NCI-H2196 (cell line): ENCODE data around the gene DLG2.

Experiments
- DNase-seq: peaks from one replicate; lab custom pipeline; 2025; ENCODE audit not compliant: unreplicated experiment; lab: John Stamatoyannopoulos, UW

DLG2 gene

DNA sequence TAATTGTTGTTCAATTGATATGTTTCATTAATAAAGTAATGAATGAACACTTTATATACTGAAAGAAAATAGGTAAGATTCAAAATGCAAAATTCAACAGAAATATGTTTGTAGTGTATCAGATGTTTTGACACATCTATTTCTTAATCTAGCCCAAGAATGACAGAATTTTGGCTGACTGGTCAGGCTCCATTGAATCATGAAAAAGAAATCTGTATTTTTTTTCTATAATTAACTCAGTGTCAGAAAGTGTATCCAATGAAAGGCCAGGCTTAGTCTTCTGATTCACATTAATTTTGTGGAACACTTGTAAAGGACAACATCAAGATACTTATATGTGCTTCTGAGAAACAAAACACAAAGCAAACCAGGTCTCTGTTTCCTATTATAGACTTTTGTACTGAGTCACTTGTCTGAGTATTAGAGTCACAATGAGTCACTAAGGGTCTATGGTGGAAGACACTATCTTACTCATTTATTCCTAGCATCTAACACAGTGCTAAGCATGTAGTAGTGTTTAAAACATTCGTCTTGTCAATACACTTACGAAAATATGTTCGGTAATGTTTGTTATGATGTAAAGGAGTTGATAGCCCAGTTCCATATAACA lies 2043.3 kb downstream of the DLG2 start:
- DNase-seq: no peak

DNA sequence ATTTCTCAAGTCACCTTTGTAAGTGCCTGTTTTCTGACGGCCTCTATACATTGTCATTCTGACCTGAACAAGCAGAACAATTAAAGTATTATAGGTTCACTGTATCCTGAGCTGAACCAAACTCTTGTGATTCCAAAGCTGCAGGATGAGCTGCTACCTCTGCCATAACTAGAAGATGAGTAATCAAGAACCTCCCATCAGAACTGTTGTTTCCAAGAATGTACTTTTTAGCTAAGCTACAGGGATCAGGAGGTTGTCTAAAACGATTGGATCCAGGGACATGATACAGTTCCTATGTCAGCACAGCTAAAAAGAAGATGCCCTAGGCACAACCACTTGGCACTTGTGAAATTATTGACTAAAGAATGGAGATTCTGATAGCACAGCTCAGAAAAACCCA lies 2052.6 kb downstream of the DLG2 start:
- no peak for DNase-seq

DNA sequence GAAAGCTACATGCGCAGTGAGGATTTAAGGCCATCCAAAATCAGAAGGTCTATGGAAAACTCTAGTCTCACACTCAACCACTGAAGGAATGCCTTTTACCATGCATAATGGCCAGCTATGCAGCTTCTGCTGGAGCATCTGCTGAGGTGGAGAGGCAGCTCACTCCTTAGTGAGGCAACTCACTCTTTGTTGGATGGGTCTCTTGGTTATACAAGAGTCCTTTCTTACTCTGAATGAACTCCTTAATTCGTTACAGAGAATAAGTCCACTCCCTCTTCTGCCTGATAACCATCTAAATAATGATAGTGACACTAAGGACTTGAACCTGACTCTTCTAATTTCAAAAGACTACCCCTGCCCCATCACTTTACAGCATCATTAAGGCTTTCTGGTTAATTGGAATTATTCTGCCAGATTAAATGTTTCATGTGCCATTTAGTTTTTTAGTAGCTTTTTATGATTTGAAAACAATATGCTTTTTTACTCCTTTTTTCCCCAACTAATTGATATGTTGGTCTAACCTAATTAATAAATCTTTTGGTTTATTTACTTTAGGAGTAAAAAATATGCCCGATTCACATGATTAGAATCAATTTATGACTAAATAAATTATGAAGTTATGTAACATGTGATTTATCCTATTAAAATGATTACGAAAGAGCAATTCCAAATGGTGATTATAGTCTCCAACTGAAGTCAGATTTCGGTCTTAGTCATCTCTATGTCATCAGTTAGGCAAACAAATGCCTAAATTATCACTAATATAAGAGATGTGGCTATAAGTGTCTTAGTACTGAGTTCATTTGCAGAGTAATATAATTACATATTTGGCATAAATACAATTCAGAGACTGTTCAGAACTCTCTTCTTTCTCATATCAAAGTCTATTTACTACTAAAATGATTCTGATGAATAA lies 2054.3 kb downstream of the DLG2 start:
- DNase-seq: no peak

DNA sequence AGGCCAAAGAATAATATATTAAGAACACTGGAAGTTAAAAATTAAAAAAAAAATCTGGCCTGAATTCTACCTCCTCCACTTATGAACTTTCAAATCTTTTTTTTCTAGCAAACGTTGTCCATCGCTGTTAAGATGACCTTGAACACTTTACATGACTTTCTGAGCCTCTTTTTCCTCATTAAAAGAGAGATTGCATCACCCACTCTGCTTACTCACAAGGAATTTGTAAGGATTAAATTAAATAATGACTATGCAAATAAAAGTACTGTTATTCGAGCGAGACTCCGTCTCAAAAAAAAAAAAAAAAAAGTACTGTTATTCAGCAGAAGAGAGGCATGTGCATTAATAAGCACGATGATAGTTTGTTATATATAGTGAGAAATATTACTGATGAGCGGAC lies 2055.8 kb downstream of the DLG2 start:
- no peak for DNase-seq

DNA sequence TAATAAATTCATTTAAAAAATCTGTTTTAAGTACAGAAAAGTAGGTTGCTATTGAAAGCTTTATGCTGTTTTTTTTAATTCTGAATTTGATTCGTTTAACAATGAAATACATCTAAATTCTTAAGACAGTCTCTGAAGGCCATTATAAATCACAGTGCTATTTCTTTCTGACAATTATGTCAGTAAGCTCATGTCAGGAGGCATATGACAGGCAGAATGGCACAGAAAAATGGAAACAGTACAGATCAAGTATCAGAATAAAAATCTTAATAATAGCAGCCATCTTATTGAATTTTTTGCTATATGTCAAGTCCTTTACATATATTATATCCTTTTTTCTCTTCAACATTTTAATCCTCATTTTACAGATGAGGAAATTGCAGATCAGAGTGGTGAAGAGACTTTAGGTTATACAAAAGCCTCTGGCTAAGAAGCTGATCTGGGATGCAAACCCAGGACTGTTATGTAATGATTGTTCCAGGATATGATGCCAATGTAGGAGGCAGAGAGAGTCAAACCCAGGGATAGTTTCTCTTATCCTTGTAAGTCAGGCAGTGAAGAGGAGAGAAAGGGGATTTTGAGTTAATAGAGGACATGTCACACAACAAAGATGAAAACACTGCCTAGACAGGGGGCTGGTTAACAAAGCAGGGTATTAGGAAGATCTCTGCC lies 2057.9 kb downstream of the DLG2 start:
- no peak for DNase-seq

DNA sequence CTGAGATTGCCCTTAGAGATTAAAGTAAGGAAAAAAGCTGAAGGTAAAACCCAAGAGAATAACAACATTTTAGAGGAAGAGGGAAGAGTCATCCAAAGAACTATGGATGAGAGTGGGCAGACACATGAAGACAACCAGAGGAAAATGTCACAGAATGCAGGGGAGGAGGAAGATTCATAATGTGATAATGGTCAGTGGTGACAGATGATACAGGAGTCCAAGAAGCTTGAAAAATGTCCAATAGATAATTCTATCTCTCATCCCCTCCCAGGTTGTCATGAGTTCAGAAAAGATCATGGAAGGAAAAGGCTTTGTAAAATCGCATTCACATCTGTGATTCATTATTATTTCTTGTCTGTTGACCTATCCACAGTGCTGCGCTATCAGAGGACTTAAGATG lies 2058.6 kb downstream of the DLG2 start:
- DNase-seq: no peak

DNA sequence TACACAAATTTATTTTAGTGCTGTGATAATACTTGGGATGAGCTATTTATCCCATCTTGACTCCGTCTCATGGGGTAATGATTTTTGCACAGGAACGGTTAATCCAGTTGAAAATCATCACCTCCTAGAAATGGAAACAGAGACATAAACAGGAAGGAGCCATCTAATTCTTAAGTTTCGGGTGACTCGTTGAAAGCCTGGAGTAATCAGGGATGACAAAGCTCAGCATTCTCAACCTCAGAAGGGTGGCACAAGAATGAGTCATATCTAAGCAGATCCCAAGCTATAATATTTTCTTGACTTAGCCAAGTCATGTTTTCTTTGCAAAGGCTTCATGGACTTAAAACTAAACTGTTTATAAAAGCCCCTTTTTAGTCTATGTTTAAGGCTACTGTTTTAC lies 2060.2 kb downstream of the DLG2 start:
- no peak for DNase-seq

DNA sequence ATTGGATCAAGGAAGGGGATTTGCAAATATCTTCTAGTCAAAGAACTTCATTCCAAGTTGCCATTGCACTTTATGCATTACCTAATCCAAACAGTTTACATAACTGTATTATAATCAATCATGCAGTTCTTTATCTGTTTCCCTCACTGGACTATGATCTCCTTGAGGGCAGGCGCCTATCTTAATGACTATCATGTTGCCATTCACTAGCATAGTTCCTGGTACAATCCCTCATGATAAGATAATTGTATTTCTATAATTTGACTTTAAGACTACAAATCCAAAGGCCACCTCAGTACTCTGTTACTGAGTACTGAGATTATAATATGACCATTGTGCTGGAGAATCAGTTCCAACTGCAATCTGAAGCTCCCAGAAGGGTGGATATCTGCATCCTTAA lies 2062.3 kb downstream of the DLG2 start:
- DNase-seq: no peak

DNA sequence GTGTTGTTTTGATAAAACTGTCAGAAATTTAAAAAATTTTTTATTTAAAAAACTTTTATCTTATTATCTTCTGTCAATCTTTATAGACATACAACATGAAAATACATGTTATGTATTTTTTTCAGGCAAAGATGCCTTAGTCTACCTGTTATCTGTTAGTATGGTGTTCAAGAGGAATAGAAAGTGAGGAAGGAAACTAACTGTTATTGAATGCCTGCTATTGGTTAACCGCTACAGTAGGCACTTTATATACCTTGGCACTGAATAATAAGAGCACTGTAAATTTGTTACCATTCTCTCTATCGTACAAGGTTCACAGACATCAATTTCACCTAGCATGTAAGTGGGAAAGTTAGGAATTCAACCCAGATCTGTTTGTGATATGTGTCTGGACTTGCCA lies 2068.9 kb downstream of the DLG2 start:
- no peak for DNase-seq

DNA sequence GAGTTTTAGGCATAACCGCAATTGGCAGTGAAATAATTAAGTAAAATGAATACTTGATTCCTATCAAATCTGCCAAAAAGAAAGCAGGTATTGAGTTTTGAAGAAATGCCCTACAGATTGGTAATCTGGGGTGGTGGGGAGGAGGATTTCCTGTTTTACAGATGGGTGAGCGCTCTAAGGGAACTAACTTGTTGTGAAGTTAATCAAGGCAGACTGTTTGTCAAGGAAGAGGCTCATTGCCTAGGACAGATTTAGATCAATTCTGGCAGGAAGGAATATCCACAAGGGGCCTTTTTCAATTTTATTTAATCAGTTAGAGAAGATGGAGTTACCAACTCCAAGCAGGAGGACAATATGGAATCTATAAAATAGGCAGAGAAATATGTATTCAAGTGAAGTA lies 2069.5 kb downstream of the DLG2 start:
- DNase-seq: no peak

DNA sequence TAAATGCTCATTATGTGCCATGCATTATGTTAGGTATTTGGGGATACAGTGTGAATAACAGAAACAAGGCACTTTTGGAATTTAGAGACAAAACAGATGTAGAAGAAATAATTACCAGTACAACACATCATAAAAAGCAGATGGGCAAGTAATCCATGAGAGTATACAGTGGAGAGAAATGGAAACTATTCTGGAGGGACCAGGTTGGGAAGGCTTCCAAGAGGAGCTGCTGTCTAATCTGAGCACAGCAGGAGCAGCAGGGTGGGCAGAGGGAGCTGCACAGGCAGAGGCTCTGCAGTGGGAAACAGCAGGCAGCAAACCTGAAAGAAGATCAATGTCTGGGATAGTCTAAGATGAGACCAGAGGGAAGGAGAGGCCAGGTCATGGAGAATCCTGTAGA lies 2072.3 kb downstream of the DLG2 start:
- DNase-seq: no peak

DNA sequence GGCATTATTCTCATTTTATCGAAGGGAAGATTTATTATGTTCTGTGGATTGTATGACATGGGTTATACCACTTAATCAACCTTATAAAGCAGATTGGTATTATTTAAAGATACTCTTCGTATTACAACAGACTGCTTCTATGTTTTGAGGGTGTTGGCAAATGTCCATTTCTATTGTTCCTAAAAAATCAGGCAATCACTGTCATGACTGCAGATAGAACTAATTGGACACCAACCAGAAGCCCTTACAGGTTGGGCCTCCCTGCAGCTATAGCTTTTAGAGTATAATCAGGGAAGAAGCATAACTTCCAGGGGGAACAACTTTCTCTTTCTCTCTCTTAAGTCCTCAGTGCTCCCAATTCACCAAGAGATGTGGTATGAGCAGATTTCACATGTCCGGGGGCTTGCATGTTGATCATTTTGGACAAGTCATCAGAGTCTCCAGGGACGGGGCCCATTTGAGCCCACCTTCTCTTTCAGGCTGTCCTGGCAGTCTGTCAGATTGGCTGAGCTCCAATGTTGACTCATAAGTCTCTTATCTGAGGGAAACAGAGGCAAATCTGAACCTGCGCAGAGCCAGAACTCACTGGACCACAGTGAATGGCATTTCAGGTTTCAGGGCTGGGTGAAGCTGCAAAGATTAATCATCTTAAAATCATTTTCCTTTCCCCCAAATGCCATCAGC lies 2077.0 kb downstream of the DLG2 start:
- no peak for DNase-seq

DNA sequence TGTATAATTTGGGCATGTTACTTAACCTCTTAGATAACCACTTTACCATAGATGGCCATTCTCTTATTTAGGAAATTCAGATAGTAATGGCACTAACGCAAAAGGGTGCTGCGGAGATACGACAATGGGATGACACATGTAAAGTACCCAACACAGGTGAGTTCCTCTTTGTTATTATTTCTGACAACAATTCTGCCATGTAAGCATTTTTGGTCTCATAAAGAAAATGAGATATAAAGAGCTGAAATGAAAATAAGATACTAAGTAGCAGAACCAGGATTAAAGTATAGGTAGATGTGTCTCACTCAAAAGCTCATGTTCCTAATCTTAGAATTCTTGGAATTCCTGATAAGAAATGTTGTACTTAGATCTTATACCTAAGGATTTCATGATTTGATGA lies 2080.8 kb downstream of the DLG2 start:
- DNase-seq: no peak

DNA sequence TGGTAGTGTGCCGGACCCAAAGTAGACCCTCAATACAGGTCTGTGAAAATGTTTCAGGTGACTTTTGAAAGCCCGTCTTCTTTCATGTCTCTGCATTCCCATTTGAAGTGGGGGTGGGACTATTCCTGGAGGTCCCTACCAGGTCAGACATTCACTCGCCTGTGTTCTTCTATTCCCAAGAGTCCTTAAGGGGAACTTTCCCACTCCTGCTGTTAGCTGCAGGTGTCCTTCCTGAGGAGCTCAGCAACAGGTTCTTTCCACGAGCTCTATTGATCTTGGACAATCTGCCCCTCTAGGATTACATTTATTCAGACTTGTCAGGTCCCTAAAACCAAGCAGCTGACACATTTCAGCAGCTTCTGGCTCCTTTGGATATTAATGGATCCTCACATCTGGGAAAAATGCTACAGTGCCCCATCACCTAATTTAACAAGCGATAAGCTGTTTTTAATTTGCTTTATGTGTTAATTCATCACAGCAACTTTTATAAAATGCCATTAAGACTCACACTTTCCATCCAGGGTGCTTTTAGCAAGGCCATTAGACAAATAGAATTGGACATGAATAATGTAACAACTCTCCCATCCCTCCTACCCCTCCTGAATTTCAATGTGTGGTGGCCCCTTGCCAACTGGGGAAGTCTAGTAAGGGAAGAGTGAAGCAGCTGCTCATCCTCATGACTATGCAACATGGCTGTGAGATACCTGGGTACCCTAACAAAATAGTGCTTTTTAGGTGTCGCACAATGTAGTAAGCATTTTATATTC lies 2081.5 kb downstream of the DLG2 start:
- no peak for DNase-seq

DNA sequence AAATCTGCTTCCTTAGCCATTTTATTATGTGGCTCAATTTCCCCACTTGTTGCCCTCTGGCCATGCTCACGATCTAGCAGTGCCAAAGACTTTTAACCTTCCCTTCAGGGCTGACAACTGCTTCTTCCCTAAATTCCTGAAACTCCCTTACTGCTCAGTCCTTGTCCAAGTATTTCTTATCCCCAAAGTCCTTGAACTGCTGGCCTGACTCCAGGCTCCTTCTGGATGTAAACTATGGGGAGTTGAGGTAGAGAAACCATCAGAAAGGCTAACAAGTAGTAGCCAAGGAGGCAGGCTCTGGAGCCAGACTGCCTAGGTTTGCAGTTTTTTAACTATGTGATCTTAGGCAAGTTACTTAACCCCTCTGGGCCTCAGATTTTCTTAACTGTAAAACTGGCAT lies 2082.3 kb downstream of the DLG2 start:
- no peak for DNase-seq

DNA sequence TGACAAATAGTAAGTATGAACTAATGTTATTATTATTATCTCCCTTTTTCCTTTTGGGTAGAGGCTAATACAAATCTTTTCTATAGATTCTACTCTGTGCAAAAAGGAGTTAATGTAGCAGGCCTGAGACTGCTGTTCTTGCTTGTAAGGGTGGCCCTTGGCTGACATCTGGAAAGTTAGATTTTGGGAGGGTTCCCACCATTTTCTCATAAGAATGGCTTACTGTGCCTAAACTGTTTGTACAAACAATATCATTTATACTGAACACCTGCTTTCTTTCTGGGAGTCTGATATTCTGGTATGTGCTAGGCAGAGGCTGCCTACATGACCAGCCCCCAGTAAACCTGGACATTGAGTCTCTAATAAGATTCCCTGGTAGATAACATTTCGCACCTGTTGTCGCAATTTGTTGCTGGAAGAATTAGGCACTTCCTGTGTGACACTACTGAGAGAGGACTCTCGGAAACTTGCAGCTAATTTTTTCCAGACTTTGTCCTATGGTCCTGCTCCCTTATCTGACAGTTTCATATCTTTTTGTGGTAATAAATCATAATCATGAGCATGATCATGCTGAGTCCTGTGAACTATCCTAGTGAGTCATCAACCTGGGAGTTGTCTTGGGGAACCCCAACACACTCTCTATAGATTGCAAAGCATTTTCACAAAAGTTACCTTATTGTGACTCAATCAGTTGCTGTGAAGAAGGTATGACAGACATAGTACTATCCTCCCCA lies 2083.3 kb downstream of the DLG2 start:
- DNase-seq: no peak

DNA sequence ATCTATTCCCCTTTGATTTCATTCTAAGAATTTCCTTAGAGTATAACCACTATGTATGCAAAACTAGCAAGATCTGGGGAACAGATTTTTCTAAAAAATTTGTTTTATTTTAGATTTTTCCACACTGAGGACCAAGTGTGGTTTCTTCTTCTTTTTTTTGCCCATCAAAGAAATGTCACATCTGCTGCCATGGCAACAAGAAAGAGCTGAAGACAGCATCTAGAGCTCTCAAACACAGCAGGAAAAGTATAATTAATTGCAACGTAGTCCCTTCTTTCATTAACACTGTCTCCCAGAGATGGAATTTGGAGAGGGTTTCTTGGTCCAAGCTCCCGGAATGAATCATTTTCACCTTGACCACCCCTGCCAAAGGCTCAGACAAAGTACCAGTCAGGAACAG lies 2084.3 kb downstream of the DLG2 start:
- DNase-seq: no peak

DNA sequence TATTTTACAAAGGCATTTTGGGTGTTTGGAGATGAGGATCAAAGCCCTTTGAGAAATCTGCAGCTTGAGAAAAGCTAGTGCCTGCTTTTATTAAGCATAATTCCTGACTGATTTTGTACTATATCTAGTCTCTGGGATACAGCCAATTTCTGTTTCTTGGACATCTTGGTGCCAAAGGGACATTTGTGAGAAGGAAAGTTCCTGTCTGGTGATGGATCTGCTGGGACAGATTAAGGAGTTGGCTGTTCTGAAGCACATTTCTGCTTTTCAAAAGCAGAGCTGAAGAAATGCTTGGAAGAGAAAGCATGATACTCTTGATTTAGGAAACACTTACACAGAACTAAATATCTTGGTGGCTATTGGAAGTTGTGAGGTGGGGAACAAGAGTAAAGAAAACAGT lies 2086.4 kb downstream of the DLG2 start:
- no peak for DNase-seq

DNA sequence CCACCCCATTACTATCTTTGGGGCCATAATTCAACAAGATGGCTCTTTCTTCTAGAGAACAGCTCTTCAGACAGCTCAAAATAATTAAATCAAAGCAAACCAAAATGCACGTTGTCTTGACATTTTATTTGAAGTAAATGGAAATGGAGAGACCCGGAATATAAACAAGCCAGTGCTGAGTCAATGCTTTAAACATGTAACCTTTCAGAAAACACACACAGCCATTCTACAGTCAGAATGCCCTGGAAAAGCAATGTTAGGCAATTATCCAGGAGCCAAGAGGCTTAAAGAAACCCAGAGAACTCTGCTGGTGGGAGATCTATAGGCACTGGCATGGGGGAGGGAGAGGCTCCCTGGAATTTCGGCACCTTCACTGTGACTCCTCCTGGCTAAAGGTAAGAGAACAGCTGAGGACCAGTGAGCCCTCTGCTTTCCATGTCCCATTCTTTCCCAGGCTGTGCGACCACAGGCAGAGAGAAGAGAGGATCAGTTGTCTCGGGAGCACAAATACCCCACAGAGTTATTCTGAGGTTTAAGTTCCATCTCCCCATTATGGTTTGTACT lies 2086.9 kb downstream of the DLG2 start:
- DNase-seq: no peak

DNA sequence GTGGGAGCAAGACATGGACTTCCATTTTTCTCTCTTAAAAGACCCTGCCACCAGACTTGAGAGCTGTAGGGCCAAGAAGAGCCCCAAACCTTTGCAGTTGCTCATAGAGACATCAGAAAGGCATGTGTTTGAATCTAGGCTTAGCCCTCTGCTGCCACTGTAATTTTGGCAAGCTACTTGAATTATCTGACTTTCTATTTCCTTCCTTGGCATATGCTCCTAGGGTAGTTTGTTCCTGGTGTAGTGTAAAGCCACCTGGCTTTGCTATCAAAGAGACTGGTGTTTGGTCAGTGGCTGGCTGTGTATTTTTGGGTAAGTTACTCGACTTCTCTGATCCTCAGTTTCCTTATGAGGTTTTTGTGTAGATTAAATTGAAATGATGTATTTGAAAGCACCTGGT lies 2088.9 kb downstream of the DLG2 start:
- DNase-seq: no peak
